MM.1S (cell line): ENCODE results near the gene TUBGCP2.

ENCODE experiments used
- DNase-seq: peaks from one replicate; pipeline ENCODE4 v3.0.0-alpha.2; 2015
- H2AFZ ChIP-seq: fragments of 300-600 bp; sonication (generic); 2 replicates; pipeline ENCODE4 v1.6.0; 2016; ENCODE audit warnings: antibody characterized with exemption, low read length
- H3F3A ChIP-seq: fragments of 300-600 bp; sonication (generic); 2 replicates; pipeline ENCODE4 v1.6.1; 2016; ENCODE audit warnings: mild to moderate bottlenecking, antibody characterized with exemption, low read length, moderate library complexity, mixed read lengths; ENCODE audit not compliant: insufficient read depth
- H3K27ac ChIP-seq: fragments of 300-600 bp; sonication (generic); 2 replicates; pipeline ENCODE4 v1.5.1; 2016; ENCODE audit warnings: mild to moderate bottlenecking, low read length
- H3K27me3 ChIP-seq: fragments of 300-600 bp; sonication (generic); replicated peaks from 2 replicates; pipeline ENCODE4 v1.6.0; 2016; ENCODE audit warnings: low read length; ENCODE audit not compliant: insufficient read depth
- H3K36me3 ChIP-seq: fragments of 300-600 bp; sonication (generic); replicated peaks from 2 replicates; pipeline ENCODE4 v1.6.1; 2016; ENCODE audit warnings: mild to moderate bottlenecking, low read length, mixed read lengths; ENCODE audit not compliant: insufficient read depth
- H3K4me1 ChIP-seq: fragments of 300-600 bp; sonication (generic); 2 replicates; pipeline ENCODE4 v1.6.1; 2016; ENCODE audit warnings: low read length, mixed read lengths
- H3K4me2 ChIP-seq: fragments of 300-600 bp; sonication (generic); 2 replicates; pipeline ENCODE4 v1.6.0; 2016; ENCODE audit warnings: low read depth, low read length
- H3K4me3 ChIP-seq: fragments of 300-600 bp; sonication (generic); 2 replicates; pipeline ENCODE4 v1.5.1; 2016; ENCODE audit warnings: low read length, mixed read lengths
- H3K79me2 ChIP-seq: fragments of 300-600 bp; sonication (generic); 2 replicates; pipeline ENCODE4 v1.6.1; 2016; ENCODE audit warnings: mixed run types, low read length, mixed read lengths
- H3K9ac ChIP-seq: fragments of 300-600 bp; sonication (generic); 2 replicates; pipeline ENCODE4 v1.6.1; 2016; ENCODE audit warnings: low read length, mixed read lengths
- H3K9me2 ChIP-seq: fragments of 300-600 bp; sonication (generic); replicated peaks from 2 replicates; pipeline ENCODE4 v1.6.1; 2016; ENCODE audit warnings: mild to moderate bottlenecking, low read length, mixed read lengths; ENCODE audit not compliant: insufficient read depth
- H3K9me3 ChIP-seq: fragments of 300-600 bp; sonication (generic); replicated peaks from 2 replicates; pipeline ENCODE4 v1.6.1; 2016; ENCODE audit warnings: mild to moderate bottlenecking, low read length, mixed read lengths; ENCODE audit not compliant: insufficient read depth
- H4K20me1 ChIP-seq: fragments of 300-600 bp; sonication (generic); 2 replicates; pipeline ENCODE4 v1.6.1; 2016; ENCODE audit warnings: mild to moderate bottlenecking, low read length, moderate library complexity, mixed read lengths; ENCODE audit not compliant: insufficient read depth
- EZH2 ChIP-seq: fragments of 300-600 bp; sonication (generic); optimal IDR thresholded peaks from 2 replicates; pipeline ENCODE3; 2017; ENCODE audit warnings: low read depth, mild to moderate bottlenecking, antibody characterized with exemption, low read length, mixed read lengths
- EZH2phosphoT487 ChIP-seq: fragments of 300-600 bp; sonication (generic); IDR thresholded peaks from 2 replicates; pipeline ENCODE4 v1.6.1; 2018; ENCODE audit warnings: antibody characterized with exemption, low read length
- TF ChIP-seq, protein P1 (sequence below): fragments of 300-600 bp; sonication (generic); IDR thresholded peaks from 2 replicates; pipeline ENCODE4 v1.5.1; 2016; ENCODE audit warnings: antibody characterized with exemption, low read length, mixed read lengths

Gene TUBGCP2

DNA sequence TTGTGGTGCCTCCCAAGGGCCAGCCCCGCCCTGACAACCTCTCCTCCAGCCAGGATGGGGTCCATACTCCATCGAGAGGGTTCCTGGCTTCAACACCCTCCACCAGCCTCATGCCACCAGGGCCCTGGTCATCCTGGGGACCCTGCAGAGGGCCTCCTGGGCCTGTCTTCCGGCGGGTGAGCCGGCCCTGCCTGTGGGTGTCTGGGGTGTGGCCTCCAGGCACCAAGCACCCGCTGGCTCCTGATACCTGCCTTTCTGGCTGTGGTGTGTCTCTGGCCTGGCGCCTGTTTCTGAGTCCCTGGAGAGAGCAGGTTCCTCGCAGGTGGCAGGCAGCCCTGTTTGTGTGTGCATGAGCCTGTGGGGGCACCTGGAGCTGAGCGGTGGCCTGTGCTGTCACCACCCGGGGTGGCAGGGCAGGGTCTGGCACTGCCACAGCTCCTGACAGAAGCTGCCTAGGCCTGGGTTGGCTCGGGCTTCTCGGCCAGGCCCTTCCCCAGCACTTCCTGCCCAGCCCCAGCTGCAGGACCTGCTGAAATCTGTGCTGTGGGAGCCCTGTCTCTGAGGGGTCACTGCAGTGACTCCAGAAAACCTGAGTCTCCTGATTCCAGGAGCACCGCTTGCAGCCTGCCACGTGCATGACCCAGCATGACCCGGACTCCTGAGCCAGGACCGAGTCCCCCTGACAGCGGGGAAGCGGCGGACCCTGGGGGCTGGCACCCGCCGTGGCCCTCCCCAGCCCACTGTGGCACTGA is 50.4 kb downstream of the TUBGCP2 start:
- peaks cover 23% of the 10 kb centered on the region for H3F3A ChIP-seq
- H3K4me2 ChIP-seq: no peak overlapping the region
- no peak overlapping the region for H3K27ac ChIP-seq
- peaks cover 26% of the 10 kb centered on the region for H3K4me1 ChIP-seq
- H3K27me3 ChIP-seq: peaks cover 37% of the 10 kb centered on the region
- no peaks in the 10 kb centered on the region for H3K9me3 ChIP-seq
- 0 out of 2 replicates have a peak, but pooled peaks cover 3% of the 10 kb centered on the region for H4K20me1 ChIP-seq
- DNase-seq: no peak
- H3K9ac ChIP-seq: no peak overlapping the region
- TF ChIP-seq EZH2phosphoT487: no peak
- TF ChIP-seq EZH2: no peak
- TF ChIP-seq, protein P1, sequence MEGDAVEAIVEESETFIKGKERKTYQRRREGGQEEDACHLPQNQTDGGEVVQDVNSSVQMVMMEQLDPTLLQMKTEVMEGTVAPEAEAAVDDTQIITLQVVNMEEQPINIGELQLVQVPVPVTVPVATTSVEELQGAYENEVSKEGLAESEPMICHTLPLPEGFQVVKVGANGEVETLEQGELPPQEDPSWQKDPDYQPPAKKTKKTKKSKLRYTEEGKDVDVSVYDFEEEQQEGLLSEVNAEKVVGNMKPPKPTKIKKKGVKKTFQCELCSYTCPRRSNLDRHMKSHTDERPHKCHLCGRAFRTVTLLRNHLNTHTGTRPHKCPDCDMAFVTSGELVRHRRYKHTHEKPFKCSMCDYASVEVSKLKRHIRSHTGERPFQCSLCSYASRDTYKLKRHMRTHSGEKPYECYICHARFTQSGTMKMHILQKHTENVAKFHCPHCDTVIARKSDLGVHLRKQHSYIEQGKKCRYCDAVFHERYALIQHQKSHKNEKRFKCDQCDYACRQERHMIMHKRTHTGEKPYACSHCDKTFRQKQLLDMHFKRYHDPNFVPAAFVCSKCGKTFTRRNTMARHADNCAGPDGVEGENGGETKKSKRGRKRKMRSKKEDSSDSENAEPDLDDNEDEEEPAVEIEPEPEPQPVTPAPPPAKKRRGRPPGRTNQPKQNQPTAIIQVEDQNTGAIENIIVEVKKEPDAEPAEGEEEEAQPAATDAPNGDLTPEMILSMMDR: no peak
- H3K79me2 ChIP-seq: no peaks in the 10 kb centered on the region
- no peaks in the 10 kb centered on the region for H3K9me2 ChIP-seq
- no peak overlapping the region for H3K4me3 ChIP-seq
- H2AFZ ChIP-seq: no peak overlapping the region
- no peaks in the 10 kb centered on the region for H3K36me3 ChIP-seq

DNA sequence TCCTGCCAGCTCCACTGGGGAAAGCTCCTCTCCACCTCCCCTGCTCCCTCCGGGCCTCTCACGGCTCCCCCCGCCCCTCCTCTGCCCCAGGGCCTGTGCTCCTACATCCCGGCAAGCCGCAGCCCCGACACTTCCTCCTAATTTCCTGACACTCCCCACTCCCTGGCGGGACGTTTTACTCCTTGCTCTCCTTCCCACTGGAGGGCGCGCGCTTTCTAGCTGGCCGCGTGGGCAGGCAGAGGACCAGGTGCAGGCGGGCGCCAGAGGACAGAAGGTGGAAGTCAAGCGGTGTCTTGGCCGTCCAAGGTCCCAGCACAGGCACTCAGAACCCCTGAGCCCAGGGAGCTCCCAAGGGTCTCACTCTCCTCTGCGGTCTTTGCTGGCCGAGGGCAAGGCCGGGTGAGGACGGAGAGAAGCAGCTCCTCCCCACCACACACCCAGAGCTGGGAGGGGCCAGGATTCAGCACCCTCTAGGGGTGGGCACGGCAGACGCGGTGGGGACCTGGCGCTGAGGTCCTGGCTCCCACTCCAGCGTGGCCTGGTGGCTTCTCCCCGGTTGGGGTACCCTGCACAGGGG is 51.1 kb downstream of the TUBGCP2 start:
- H3K27ac ChIP-seq: no peak overlapping the region
- no peaks in the 10 kb centered on the region for H3K36me3 ChIP-seq
- H3K9me2 ChIP-seq: no peaks in the 10 kb centered on the region
- H3K4me2 ChIP-seq: no peak overlapping the region
- H3K79me2 ChIP-seq: no peaks in the 10 kb centered on the region
- H3K4me1 ChIP-seq: peaks cover 26% of the 10 kb centered on the region
- H4K20me1 ChIP-seq: 0 out of 2 replicates have a peak, but pooled peaks cover 3% of the 10 kb centered on the region
- no peak overlapping the region for H3K4me3 ChIP-seq
- H2AFZ ChIP-seq: no peak overlapping the region
- TF ChIP-seq EZH2: no peak
- TF ChIP-seq, protein P1: 0 out of 2 replicates have a peak, but pooled peaks have one; percentile 5
- no peak for DNase-seq
- H3F3A ChIP-seq: peaks cover 17% of the 10 kb centered on the region
- H3K27me3 ChIP-seq: peaks cover 44% of the 10 kb centered on the region
- H3K9ac ChIP-seq: no peak overlapping the region
- no peaks in the 10 kb centered on the region for H3K9me3 ChIP-seq

DNA sequence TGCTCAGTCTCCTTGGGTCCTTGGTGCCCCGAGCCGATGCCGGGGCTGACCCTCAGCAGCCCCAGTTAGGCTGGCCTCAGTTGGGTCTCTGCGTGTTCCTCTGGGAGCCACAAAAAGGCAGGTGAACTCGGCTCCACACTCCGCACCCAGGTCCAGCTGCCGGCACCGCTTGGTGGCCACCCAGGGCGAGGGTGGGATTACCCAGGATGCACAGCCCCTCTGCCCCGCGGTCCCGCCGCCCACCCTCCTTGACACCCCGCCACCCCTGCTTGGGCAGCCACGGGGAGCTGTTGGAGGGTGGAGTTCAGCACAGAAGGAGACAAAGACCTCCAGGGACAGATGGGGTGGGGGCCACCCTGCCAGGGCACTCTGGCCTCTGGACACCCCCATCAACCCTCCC is 53.3 kb downstream of the TUBGCP2 start:
- Histone ChIP-seq H3K27ac (no peak overlapping the region), H3K9me3 (no peaks in the 10 kb centered on the region), H3K9me2 (no peaks in the 10 kb centered on the region), H3K27me3 (peaks cover 63% of the 10 kb centered on the region), H3K4me1 (peaks cover 16% of the 10 kb centered on the region), H3K36me3 (no peaks in the 10 kb centered on the region), H3K9ac (no peak overlapping the region), H3F3A (peaks cover 3% of the 10 kb centered on the region; the same call in 1 of the 2 replicates), H4K20me1 (no peaks in the 10 kb centered on the region), H3K4me3 (no peak overlapping the region), H3K4me2 (no peak overlapping the region), H2AFZ (no peak overlapping the region), H3K79me2 (no peaks in the 10 kb centered on the region)
- DNase-seq: no peak
- TF ChIP-seq, protein P1: no peak
- TF ChIP-seq EZH2phosphoT487 (no peak), EZH2 (no peak)
